GM12878 (cell line): ENCODE data around the gene HES7. TPM values are rescaled to one million over a fixed set of nuclear protein-coding genes. Genes with fewer than 3 reads are reported as not detected.

Source experiments
- CBX5 ChIP-seq: sonication (generic); IDR thresholded peaks from 2 replicates; pipeline ENCODE4 v1.6.1; 2016; ENCODE audit warnings: low read depth, moderate library complexity, mild to moderate bottlenecking, inconsistent platforms
- EGR1 ChIP-seq, 2 experiments: IDR thresholded peaks; 1 replicate in 1 of 2; 2 replicates in 1 of 2; pipeline ENCODE4 v1.6.1; 2011 to 2012; ENCODE audit warnings: low read depth in 2 of 2, low read length in 2 of 2, borderline replicate concordance in 1 of 2, mild to moderate bottlenecking in 1 of 2, moderate library complexity in 1 of 2
- EP300 ChIP-seq, 2 experiments: fragments of 150-350 bp in 1 of 2; IDR thresholded peaks; 2 replicates each; pipeline ENCODE4 v1.6.1; 2011 to 2012; ENCODE audit warnings: low read depth in 2 of 2, low read length in 2 of 2, borderline replicate concordance in 1 of 2, improper control_type of control experiment in 1 of 2, inconsistent platforms in 1 of 2; ENCODE audit not compliant: control insufficient read depth in 1 of 2
- ETV6 ChIP-seq, 2 experiments: fragments of 450-650 bp in 1 of 2; IDR thresholded peaks in 1 of 2; conservative IDR thresholded peaks in 1 of 2; 2 replicates each; pipeline ENCODE4 v1.6.1; 2014; ENCODE audit warnings: antibody characterized with exemption in 1 of 2, borderline replicate concordance in 1 of 2, low read depth in 1 of 2, mild to moderate bottlenecking in 1 of 2, moderate library complexity in 1 of 2
- IRF4 ChIP-seq: IDR thresholded peaks from 2 replicates; pipeline ENCODE4 v1.6.1; 2011; ENCODE audit warnings: low read depth, low read length
- MXI1 ChIP-seq: fragments of 150-350 bp; IDR thresholded peaks from 2 replicates; pipeline ENCODE4 v1.6.1; 2011; ENCODE audit warnings: low read depth, mild to moderate bottlenecking, inconsistent platforms, low read length, improper control_type of control experiment
- NFXL1 ChIP-seq: fragments of 450-650 bp; IDR thresholded peaks from 2 replicates; pipeline ENCODE4 v1.6.1; 2017; ENCODE audit warnings: antibody characterized with exemption, mild to moderate bottlenecking, borderline replicate concordance
- PAX8 ChIP-seq: fragments of 450-650 bp; IDR thresholded peaks from 2 replicates; pipeline ENCODE4 v1.6.1; 2017; ENCODE audit warnings: mild to moderate bottlenecking, moderate library complexity
- POU2F2 ChIP-seq: IDR thresholded peaks from 3 replicates; pipeline ENCODE4 v1.6.1; 2011; ENCODE audit warnings: low read depth, mild to moderate bottlenecking, low read length, borderline replicate concordance
- SUPT20H ChIP-seq: IDR thresholded peaks from 2 replicates; pipeline ENCODE4 v1.6.1; 2011; ENCODE audit warnings: low read depth, mild to moderate bottlenecking, low read length, moderate library complexity, borderline replicate concordance; ENCODE audit not compliant: control insufficient read depth
- TARDBP ChIP-seq: IDR thresholded peaks from 2 replicates; pipeline ENCODE4 v1.6.1; 2016; ENCODE audit warnings: borderline replicate concordance
- TBL1XR1 ChIP-seq: IDR thresholded peaks from 2 replicates; pipeline ENCODE4 v1.6.1; 2012; ENCODE audit warnings: low read depth, low read length, improper control_type of control experiment
- TCF3 ChIP-seq: IDR thresholded peaks from 2 replicates; pipeline ENCODE4 v1.6.1; 2012; ENCODE audit warnings: low read depth, mild to moderate bottlenecking, low read length, borderline replicate concordance; ENCODE audit not compliant: insufficient read depth
- USF2 ChIP-seq: IDR thresholded peaks from 2 replicates; pipeline ENCODE4 v1.6.1; 2011; ENCODE audit warnings: low read depth, low read length, improper control_type of control experiment, borderline replicate concordance
- ZNF217 ChIP-seq: fragments of 450-650 bp; IDR thresholded peaks from 2 replicates; pipeline ENCODE4 v1.6.1; 2017; ENCODE audit warnings: antibody characterized with exemption, mild to moderate bottlenecking
- ZNF24 ChIP-seq: fragments of 450-650 bp; IDR thresholded peaks from 2 replicates; pipeline ENCODE4 v1.6.1; 2017; ENCODE audit warnings: antibody characterized with exemption, mild to moderate bottlenecking
- ZNF384 ChIP-seq: IDR thresholded peaks from 2 replicates; pipeline ENCODE4 v1.6.1; 2012; ENCODE audit warnings: low read depth, mild to moderate bottlenecking, low read length, improper control_type of control experiment, borderline replicate concordance
- polyA plus RNA-seq, 11 experiments: library from polyadenylated mRNA; depleted of rRNA in 4 of 11; unstranded in 6 of 11; stranded (reverse) in 5 of 11; fragments of >200 nt; fragmentation: Nextera tagmentation in 4 of 11; fragmentation: Illumina TruSeq in 1 of 11; extraction: Ambion mirVana in 4 of 11; extraction: Trizol in 1 of 11; gene quantifications; 1 replicate in 1 of 11; 2 replicates in 10 of 11; pipeline versions ENCODE4 v1.2.1 to v1.2.3, GENCODE V29; 2011 to 2016; ENCODE audit warnings: inconsistent platforms in 2 of 11, missing spikeins in 2 of 11, low read depth in 1 of 11
- total RNA-seq, 4 experiments: library from RNA; depleted of rRNA in 3 of 4; stranded (reverse); fragments of >200 nt in 3 of 4; fragmentation: Illumina TruSeq in 1 of 4; extraction: Trizol in 1 of 4; gene quantifications; 2 replicates each; pipeline versions ENCODE4 v1.2.1 to v1.2.3, GENCODE V29; 2013 to 2021
- TF ChIP-seq, protein P1 (sequence below): fragments of 450-650 bp; IDR thresholded peaks from 2 replicates; pipeline ENCODE4 v1.6.1; 2017; ENCODE audit warnings: mild to moderate bottlenecking
- TF ChIP-seq, protein P2 (sequence below): fragments of 450-650 bp; IDR thresholded peaks from 2 replicates; pipeline ENCODE4 v1.6.1; 2017; ENCODE audit warnings: mild to moderate bottlenecking, low read depth, inconsistent platforms; ENCODE audit not compliant: poor library complexity, severe bottlenecking
- TF ChIP-seq, protein P3 (sequence below): fragments of 450-650 bp; IDR thresholded peaks from 2 replicates; pipeline ENCODE4 v1.6.1; 2018; ENCODE audit warnings: mild to moderate bottlenecking, low read depth, moderate library complexity; ENCODE audit not compliant: partially characterized antibody

The HES7 gene
- total and polyA plus RNA-seq, 10 of the 15 experiments (the other 5 are each of a cell fraction or from before 2014, with no cell fraction given): 0.07 to 1.3 (median 0.63) TPM; not detected in 4

GRCh38 chr17:8120520-8121406, 3.1 kb downstream of the HES7 start (continued):
- TF ChIP-seq POU2F2: peak; percentile 50; the same call in 2 of the 3 replicates
- peak; percentile 70; the same call in 1 of the 2 replicates for TF ChIP-seq CBX5
- peak; percentile 98 for TF ChIP-seq ZNF24
- TF ChIP-seq IRF4: no peak
- no peak for TF ChIP-seq ETV6 (conservative IDR thresholded peaks at IDR 0.05 in 1 of 2, IDR thresholded peaks at IDR 0.05 in 1 of 2; ENCODE audit: borderline replicate concordance in 1 of 2, low read depth in 1 of 2)
- TF ChIP-seq, protein P1, sequence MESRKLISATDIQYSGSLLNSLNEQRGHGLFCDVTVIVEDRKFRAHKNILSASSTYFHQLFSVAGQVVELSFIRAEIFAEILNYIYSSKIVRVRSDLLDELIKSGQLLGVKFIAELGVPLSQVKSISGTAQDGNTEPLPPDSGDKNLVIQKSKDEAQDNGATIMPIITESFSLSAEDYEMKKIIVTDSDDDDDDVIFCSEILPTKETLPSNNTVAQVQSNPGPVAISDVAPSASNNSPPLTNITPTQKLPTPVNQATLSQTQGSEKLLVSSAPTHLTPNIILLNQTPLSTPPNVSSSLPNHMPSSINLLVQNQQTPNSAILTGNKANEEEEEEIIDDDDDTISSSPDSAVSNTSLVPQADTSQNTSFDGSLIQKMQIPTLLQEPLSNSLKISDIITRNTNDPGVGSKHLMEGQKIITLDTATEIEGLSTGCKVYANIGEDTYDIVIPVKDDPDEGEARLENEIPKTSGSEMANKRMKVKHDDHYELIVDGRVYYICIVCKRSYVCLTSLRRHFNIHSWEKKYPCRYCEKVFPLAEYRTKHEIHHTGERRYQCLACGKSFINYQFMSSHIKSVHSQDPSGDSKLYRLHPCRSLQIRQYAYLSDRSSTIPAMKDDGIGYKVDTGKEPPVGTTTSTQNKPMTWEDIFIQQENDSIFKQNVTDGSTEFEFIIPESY: no peak
- 0 out of 2 replicates have a peak, but pooled peaks have one; percentile 8 for TF ChIP-seq TBL1XR1
- TF ChIP-seq PAX8: no peak
- TF ChIP-seq, protein P2, sequence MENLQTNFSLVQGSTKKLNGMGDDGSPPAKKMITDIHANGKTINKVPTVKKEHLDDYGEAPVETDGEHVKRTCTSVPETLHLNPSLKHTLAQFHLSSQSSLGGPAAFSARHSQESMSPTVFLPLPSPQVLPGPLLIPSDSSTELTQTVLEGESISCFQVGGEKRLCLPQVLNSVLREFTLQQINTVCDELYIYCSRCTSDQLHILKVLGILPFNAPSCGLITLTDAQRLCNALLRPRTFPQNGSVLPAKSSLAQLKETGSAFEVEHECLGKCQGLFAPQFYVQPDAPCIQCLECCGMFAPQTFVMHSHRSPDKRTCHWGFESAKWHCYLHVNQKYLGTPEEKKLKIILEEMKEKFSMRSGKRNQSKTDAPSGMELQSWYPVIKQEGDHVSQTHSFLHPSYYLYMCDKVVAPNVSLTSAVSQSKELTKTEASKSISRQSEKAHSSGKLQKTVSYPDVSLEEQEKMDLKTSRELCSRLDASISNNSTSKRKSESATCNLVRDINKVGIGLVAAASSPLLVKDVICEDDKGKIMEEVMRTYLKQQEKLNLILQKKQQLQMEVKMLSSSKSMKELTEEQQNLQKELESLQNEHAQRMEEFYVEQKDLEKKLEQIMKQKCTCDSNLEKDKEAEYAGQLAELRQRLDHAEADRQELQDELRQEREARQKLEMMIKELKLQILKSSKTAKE: no peak
- 0 out of 2 replicates have a peak, but pooled peaks have one; percentile 18 for TF ChIP-seq MXI1
- no peak for TF ChIP-seq NFXL1
- TF ChIP-seq SUPT20H: no peak
- TF ChIP-seq, protein P3, sequence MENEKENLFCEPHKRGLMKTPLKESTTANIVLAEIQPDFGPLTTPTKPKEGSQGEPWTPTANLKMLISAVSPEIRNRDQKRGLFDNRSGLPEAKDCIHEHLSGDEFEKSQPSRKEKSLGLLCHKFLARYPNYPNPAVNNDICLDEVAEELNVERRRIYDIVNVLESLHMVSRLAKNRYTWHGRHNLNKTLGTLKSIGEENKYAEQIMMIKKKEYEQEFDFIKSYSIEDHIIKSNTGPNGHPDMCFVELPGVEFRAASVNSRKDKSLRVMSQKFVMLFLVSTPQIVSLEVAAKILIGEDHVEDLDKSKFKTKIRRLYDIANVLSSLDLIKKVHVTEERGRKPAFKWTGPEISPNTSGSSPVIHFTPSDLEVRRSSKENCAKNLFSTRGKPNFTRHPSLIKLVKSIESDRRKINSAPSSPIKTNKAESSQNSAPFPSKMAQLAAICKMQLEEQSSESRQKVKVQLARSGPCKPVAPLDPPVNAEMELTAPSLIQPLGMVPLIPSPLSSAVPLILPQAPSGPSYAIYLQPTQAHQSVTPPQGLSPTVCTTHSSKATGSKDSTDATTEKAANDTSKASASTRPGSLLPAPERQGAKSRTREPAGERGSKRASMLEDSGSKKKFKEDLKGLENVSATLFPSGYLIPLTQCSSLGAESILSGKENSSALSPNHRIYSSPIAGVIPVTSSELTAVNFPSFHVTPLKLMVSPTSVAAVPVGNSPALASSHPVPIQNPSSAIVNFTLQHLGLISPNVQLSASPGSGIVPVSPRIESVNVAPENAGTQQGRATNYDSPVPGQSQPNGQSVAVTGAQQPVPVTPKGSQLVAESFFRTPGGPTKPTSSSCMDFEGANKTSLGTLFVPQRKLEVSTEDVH: no peak
- TF ChIP-seq TARDBP: peak; percentile 95
- TF ChIP-seq EGR1 (IDR thresholded peaks at IDR 0.05; ENCODE audit: borderline replicate concordance in 1 of 2, low read depth in 2 of 2, low read length in 2 of 2): no peak
- TF ChIP-seq ZNF384: no peak
- no peak for TF ChIP-seq USF2
- TF ChIP-seq EP300 (IDR thresholded peaks at IDR 0.05; ENCODE audit: borderline replicate concordance in 1 of 2, control insufficient read depth in 1 of 2, low read depth in 2 of 2, low read length in 2 of 2): peak in 1 of 2 experiments; percentile 26; a peak in 1 of 4 replicates
- TF ChIP-seq TCF3: no peak
- TF ChIP-seq ZNF217: peak; percentile 54; the same call in 1 of the 2 replicates
